ENCODE measurements around the gene ORC6. TPM values are rescaled to one million over a fixed set of nuclear protein-coding genes. Genes with fewer than 3 reads are reported as not detected.

Gene ORC6
- total RNA-seq, 1 experiment from 2014 or later: 76.1 TPM

- ChIA-PET POLR2A (interaction anchor here (0.5 to 1.3 kb wide), 2 partner anchors 35 to 43 kb away, joined by 3 to 4 read pairs; no protein-coding TSS in a partner anchor), CTCF (interaction anchor here (1.1 to 1.9 kb wide), 4 partner anchors 16 to 161 kb away, joined by 3 to 6 read pairs (median 4); no protein-coding TSS in a partner anchor)
- DNase-seq (ENCODE audit: low spot score): no peak
- ATAC-seq: no peak; the same call in 1 of the 2 replicates
- Mint-ChIP-seq H3K4me1 (peaks cover 32% of the 10 kb centered on the region), H3K27ac (no peak overlapping the region), H3K36me3 (no peaks in the 10 kb centered on the region), H3K9me3 (no peaks in the 10 kb centered on the region), H3K4me3 (no peak overlapping the region), H3K27me3 (ENCODE audit: low read depth) (no peaks in the 10 kb centered on the region)
- TF ChIP-seq TEAD1 (CRISPR knock-in tag; IDR thresholded peaks at IDR 0.05) (no peak), NFE2L1 (CRISPR knock-in tag; IDR thresholded peaks at IDR 0.05) (no peak), GABPB1 (CRISPR knock-in tag; IDR thresholded peaks at IDR 0.05) (0 out of 2 replicates have a peak, but pooled peaks have one; percentile 32), ZNF317 (CRISPR knock-in tag; IDR thresholded peaks at IDR 0.05; ENCODE audit: borderline replicate concordance, low read depth) (no peak), PREB (CRISPR knock-in tag; IDR thresholded peaks at IDR 0.05; ENCODE audit: borderline replicate concordance) (no peak), MXD4 (CRISPR knock-in tag; IDR thresholded peaks at IDR 0.05; ENCODE audit: borderline replicate concordance) (no peak)
These were observed 57.6 kb downstream of the ORC6 start for GRCh38 chr16:46746821-46747776.

Other genes starting within 250 kb of the ORC6 start
- 15.4 to 20.2 TPM (median 15.7 TPM) in 3 replicates for gene SHCBP1, start 68.3 kb upstream of the ORC6 start, total RNA-seq (2021)
- 59.2 to 72.1 TPM (median 62.1 TPM) in 3 replicates for gene VPS35, start 481 bp upstream of the ORC6 start, total RNA-seq (2021)
- gene MYLK3, start 58.7 kb downstream of the ORC6 start, total RNA-seq (2021): 0.30 to 0.79 TPM (median 0.41 TPM) in 3 replicates
- 21.8 to 22.5 TPM (median 22.5 TPM) in 3 replicates for gene C16orf87, start 141.5 kb downstream of the ORC6 start, total RNA-seq (2021)
- gene GPT2, start 194.7 kb downstream of the ORC6 start, total RNA-seq (2021): 61.0 to 81.8 TPM (median 63.1 TPM) in 3 replicates